Panc1 (cell line): ENCODE results near the gene CNKSR2. TPM values are rescaled to one million over a fixed set of nuclear protein-coding genes. Genes with fewer than 3 reads are reported as not detected.

Experiments
- ATAC-seq: fragments of 200-7000 bp; cut with Tn5 transposase; 2 replicates; pipeline ENCODE4 v1.9.1; 2020; ENCODE audit warnings: mild to moderate bottlenecking, moderate library complexity
- BruUV-seq: library from RNA; stranded (reverse); fragments of 400-500 nt; replicated peaks from 2 replicates; lab custom pipeline; 2021; lab: Mats Ljungman, UMichigan
- CTCF ChIA-PET: fragments of 300-600 bp; sonication (Branson Sonifier 250); formaldehyde crosslinking; loops from one replicate; lab custom pipeline; 2022; ENCODE audit warnings: antibody characterized with exemption; lab: Charles Lee
- POLR2A ChIA-PET: fragments of 300-600 bp; sonication (Branson Sonifier 250); formaldehyde crosslinking; loops from one replicate; lab custom pipeline; 2022; ENCODE audit warnings: antibody characterized with exemption; lab: Charles Lee
- DNase-seq: peaks from one replicate; pipeline ENCODE4 v3.0.0-alpha.2; 2010; ENCODE audit warnings: low read depth, low spot score
- H3K27ac ChIP-seq: 2 replicates; pipeline ENCODE4 v1.5.1; 2011; ENCODE audit warnings: mild to moderate bottlenecking, low read length, inconsistent platforms
- H3K27me3 ChIP-seq: fragments of 200-500 bp; sonication (Bioruptor generic); 2 replicates; pipeline ENCODE4 v1.6.0; 2014; ENCODE audit warnings: low read length, inconsistent platforms; ENCODE audit not compliant: control insufficient read depth, insufficient read depth
- H3K36me3 ChIP-seq: fragments of 200-500 bp; sonication (Bioruptor generic); 2 replicates; pipeline ENCODE4 v1.5.1; 2014; ENCODE audit warnings: inconsistent platforms, mild to moderate bottlenecking, low read length, moderate library complexity; ENCODE audit not compliant: control insufficient read depth, insufficient read depth
- H3K4me1 ChIP-seq: 2 replicates; pipeline ENCODE4 v1.5.1; 2011; ENCODE audit warnings: inconsistent platforms, mild to moderate bottlenecking, low read length, moderate library complexity; ENCODE audit not compliant: control insufficient read depth, insufficient read depth
- H3K4me3 ChIP-seq, 2 experiments: 2 replicates each; pipeline ENCODE4 v1.5.1; 2011 to 2012; ENCODE audit warnings: low read depth in 2 of 2, low read length in 2 of 2, mild to moderate bottlenecking in 2 of 2, inconsistent platforms in 1 of 2, moderate library complexity in 1 of 2
- H3K9me3 ChIP-seq: fragments of 200-500 bp; sonication (Bioruptor generic); 2 replicates; pipeline ENCODE4 v1.5.1; 2014; ENCODE audit warnings: low read depth, mild to moderate bottlenecking, inconsistent platforms, low read length, moderate library complexity; ENCODE audit not compliant: control insufficient read depth, insufficient read depth
- POLR2AphosphoS5 ChIP-seq: IDR thresholded peaks from 2 replicates; pipeline ENCODE4 v1.6.1; 2012; ENCODE audit warnings: mild to moderate bottlenecking, low read depth, low read length, moderate library complexity
- SIN3A ChIP-seq: IDR thresholded peaks from 2 replicates; pipeline ENCODE4 v1.6.1; 2012; ENCODE audit warnings: low read depth, mild to moderate bottlenecking, low read length, moderate library complexity, borderline replicate concordance; ENCODE audit not compliant: insufficient read depth
- TCF7L2 ChIP-seq: IDR thresholded peaks from 2 replicates; pipeline ENCODE4 v1.6.1; 2011; ENCODE audit warnings: mild to moderate bottlenecking, low read depth, low read length, inconsistent platforms
- in situ Hi-C: cut with HindIII; loops from 2 replicates; pipeline ENCODE4 v1.10.0; 2016; ENCODE audit warnings: low sequenced_read_pairs, low pct_unique_long_range_greater_than_20kb
- intact Hi-C: fragments of 100-400 bp; cut with micrococcal nuclease; formaldehyde crosslinking; loops from one replicate; pipeline ENCODE4 v1.10.0; 2022; ENCODE audit not compliant: unreplicated experiment
- total RNA-seq: library from RNA; stranded (reverse); gene quantifications from one replicate; pipeline ENCODE4 v1.2.1, GENCODE V29; 2021; ENCODE audit not compliant: unreplicated experiment
- TF ChIP-seq, protein P1 (sequence below), 2 experiments: IDR thresholded peaks; 2 replicates each; pipeline ENCODE4 v1.6.1; 2011 to 2012; ENCODE audit warnings: low read depth in 2 of 2, control low read depth in 1 of 2, low read length in 1 of 2, mild to moderate bottlenecking in 1 of 2, moderate library complexity in 1 of 2; ENCODE audit not compliant: insufficient read depth in 1 of 2
- TF ChIP-seq, protein P2 (sequence below): fragments of 450-650 bp; IDR thresholded peaks from 2 replicates; pipeline ENCODE4 v1.5.1; 2017; ENCODE audit warnings: mild to moderate bottlenecking

Gene CNKSR2
- total RNA-seq, 1 experiment from 2014 or later = not detected

GRCh38 chrX:21565025-21565424 is 190.8 kb downstream of the CNKSR2 start:
- in situ Hi-C loops = no loop called here
- POLR2A ChIA-PET = no interaction called here
- CTCF ChIA-PET = no interaction called here

GRCh38 chrX:21574793-21575192 is 200.6 kb downstream of the CNKSR2 start:
- no peak overlapping the region for H3K4me3 ChIP-seq
- ChIA-PET POLR2A (no interaction called here), CTCF (no interaction called here)
- no peak overlapping the region for H3K27ac ChIP-seq
- H3K4me1 ChIP-seq = no peaks in the 10 kb centered on the region
- no peaks in the 10 kb centered on the region for H3K9me3 ChIP-seq
- no peak for DNase-seq
- H3K27me3 ChIP-seq = no peaks in the 10 kb centered on the region
- intact Hi-C loops = no loop called here
- BruUV-seq = no TSS peak
- TF ChIP-seq, protein P1, sequence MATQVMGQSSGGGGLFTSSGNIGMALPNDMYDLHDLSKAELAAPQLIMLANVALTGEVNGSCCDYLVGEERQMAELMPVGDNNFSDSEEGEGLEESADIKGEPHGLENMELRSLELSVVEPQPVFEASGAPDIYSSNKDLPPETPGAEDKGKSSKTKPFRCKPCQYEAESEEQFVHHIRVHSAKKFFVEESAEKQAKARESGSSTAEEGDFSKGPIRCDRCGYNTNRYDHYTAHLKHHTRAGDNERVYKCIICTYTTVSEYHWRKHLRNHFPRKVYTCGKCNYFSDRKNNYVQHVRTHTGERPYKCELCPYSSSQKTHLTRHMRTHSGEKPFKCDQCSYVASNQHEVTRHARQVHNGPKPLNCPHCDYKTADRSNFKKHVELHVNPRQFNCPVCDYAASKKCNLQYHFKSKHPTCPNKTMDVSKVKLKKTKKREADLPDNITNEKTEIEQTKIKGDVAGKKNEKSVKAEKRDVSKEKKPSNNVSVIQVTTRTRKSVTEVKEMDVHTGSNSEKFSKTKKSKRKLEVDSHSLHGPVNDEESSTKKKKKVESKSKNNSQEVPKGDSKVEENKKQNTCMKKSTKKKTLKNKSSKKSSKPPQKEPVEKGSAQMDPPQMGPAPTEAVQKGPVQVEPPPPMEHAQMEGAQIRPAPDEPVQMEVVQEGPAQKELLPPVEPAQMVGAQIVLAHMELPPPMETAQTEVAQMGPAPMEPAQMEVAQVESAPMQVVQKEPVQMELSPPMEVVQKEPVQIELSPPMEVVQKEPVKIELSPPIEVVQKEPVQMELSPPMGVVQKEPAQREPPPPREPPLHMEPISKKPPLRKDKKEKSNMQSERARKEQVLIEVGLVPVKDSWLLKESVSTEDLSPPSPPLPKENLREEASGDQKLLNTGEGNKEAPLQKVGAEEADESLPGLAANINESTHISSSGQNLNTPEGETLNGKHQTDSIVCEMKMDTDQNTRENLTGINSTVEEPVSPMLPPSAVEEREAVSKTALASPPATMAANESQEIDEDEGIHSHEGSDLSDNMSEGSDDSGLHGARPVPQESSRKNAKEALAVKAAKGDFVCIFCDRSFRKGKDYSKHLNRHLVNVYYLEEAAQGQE (IDR thresholded peaks at IDR 0.05; ENCODE audit: insufficient read depth in 1 of 2, low read depth in 2 of 2, low read length in 1 of 2) = no peak
- TF ChIP-seq SIN3A (no peak), POLR2AphosphoS5 (no peak), TCF7L2 (no peak)
- TF ChIP-seq, protein P2, sequence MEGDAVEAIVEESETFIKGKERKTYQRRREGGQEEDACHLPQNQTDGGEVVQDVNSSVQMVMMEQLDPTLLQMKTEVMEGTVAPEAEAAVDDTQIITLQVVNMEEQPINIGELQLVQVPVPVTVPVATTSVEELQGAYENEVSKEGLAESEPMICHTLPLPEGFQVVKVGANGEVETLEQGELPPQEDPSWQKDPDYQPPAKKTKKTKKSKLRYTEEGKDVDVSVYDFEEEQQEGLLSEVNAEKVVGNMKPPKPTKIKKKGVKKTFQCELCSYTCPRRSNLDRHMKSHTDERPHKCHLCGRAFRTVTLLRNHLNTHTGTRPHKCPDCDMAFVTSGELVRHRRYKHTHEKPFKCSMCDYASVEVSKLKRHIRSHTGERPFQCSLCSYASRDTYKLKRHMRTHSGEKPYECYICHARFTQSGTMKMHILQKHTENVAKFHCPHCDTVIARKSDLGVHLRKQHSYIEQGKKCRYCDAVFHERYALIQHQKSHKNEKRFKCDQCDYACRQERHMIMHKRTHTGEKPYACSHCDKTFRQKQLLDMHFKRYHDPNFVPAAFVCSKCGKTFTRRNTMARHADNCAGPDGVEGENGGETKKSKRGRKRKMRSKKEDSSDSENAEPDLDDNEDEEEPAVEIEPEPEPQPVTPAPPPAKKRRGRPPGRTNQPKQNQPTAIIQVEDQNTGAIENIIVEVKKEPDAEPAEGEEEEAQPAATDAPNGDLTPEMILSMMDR = no peak
- in situ Hi-C loops = no loop called here
- no peak for ATAC-seq
- no peaks in the 10 kb centered on the region for H3K36me3 ChIP-seq

More at GRCh38 chrX:21565025-21565424, 190.8 kb downstream of the CNKSR2 start:
- no peak for TF ChIP-seq POLR2AphosphoS5
- TF ChIP-seq TCF7L2 = no peak
- TF ChIP-seq SIN3A = no peak
- TF ChIP-seq, protein P2 = no peak
- TF ChIP-seq, protein P1 (IDR thresholded peaks at IDR 0.05; ENCODE audit: insufficient read depth in 1 of 2, low read depth in 2 of 2, low read length in 1 of 2) = no peak
- intact Hi-C loops = no loop called here
- no peaks in the 10 kb centered on the region for H3K36me3 ChIP-seq
- DNase-seq = no peak
- H3K4me1 ChIP-seq = no peaks in the 10 kb centered on the region
- H3K27me3 ChIP-seq = no peaks in the 10 kb centered on the region
- no peak for ATAC-seq
- H3K27ac ChIP-seq = no peak overlapping the region
- no TSS peak for BruUV-seq
- H3K9me3 ChIP-seq = no peaks in the 10 kb centered on the region
- no peak overlapping the region for H3K4me3 ChIP-seq
